Measurements from ENCODE around the gene USP9X.

- TF ChIP-seq CTCF (IDR thresholded peaks at IDR 0.05) (no peak), POLR2A (IDR thresholded peaks at IDR 0.05) (no peak)
These were observed 63.3 kb downstream of the USP9X start for GRCh38 chrX:41148553-41148952.

Data from adrenal gland (tissue), 5 donors.